Mesendoderm (in vitro differentiated cells): ENCODE results near the gene DNER.

ENCODE experiments used
- DNase-seq: peaks from one replicate; pipeline ENCODE4 v3.0.0; 2013
- H2AK5ac ChIP-seq: 2 replicates; pipeline ENCODE4 v1.6.1; 2013; ENCODE audit warnings: low read length, inconsistent platforms
- H2BK120ac ChIP-seq: 2 replicates; pipeline ENCODE4 v1.6.1; 2013; ENCODE audit warnings: low read depth, mild to moderate bottlenecking, low read length, moderate library complexity, mixed read lengths
- H2BK15ac ChIP-seq: replicated peaks from 2 replicates; pipeline ENCODE4 v1.6.1; 2013; ENCODE audit warnings: low read depth, mild to moderate bottlenecking, moderate library complexity
- H2BK5ac ChIP-seq: 2 replicates; pipeline ENCODE4 v1.6.1; 2013; ENCODE audit warnings: low read length, inconsistent platforms
- H3K18ac ChIP-seq: 2 replicates; pipeline ENCODE4 v1.6.1; 2013; ENCODE audit warnings: mild to moderate bottlenecking, low read length, mixed read lengths
- H3K23ac ChIP-seq: one replicate; pipeline ENCODE4 v1.6.1; 2013; ENCODE audit warnings: low read length
- H3K27ac ChIP-seq: 2 replicates; pipeline ENCODE4 v1.5.1; 2013; ENCODE audit warnings: low read depth, mild to moderate bottlenecking, inconsistent platforms, low read length, moderate library complexity
- H3K27me3 ChIP-seq: 2 replicates; pipeline ENCODE4 v1.6.1; 2013; ENCODE audit warnings: low read length, control low read depth, mild to moderate bottlenecking, inconsistent platforms; ENCODE audit not compliant: insufficient read depth, poor library complexity
- H3K36me3 ChIP-seq: 2 replicates; pipeline ENCODE4 v1.6.1; 2013; ENCODE audit warnings: low read length, inconsistent platforms; ENCODE audit not compliant: control insufficient read depth, insufficient read depth
- H3K4ac ChIP-seq: one replicate; pipeline ENCODE4 v1.6.1; 2013; ENCODE audit warnings: low read depth, mild to moderate bottlenecking, low read length, moderate library complexity
- H3K4me1 ChIP-seq: 2 replicates; pipeline ENCODE4 v1.6.1; 2013; ENCODE audit warnings: low read depth, low read length, inconsistent platforms; ENCODE audit not compliant: control insufficient read depth
- H3K4me2 ChIP-seq: 2 replicates; pipeline ENCODE4 v1.6.1; 2013; ENCODE audit warnings: low read length
- H3K4me3 ChIP-seq: 2 replicates; pipeline ENCODE4 v1.5.1; 2013; ENCODE audit warnings: mild to moderate bottlenecking, low read length
- H3K56ac ChIP-seq: one replicate; pipeline ENCODE4 v1.6.1; 2013; ENCODE audit warnings: low read length
- H3K79me1 ChIP-seq: 2 replicates; pipeline ENCODE4 v1.6.1; 2013; ENCODE audit warnings: low read length, inconsistent platforms
- H3K79me2 ChIP-seq: 2 replicates; pipeline ENCODE4 v1.6.1; 2013; ENCODE audit warnings: mild to moderate bottlenecking, low read length; ENCODE audit not compliant: control insufficient read depth, insufficient read depth
- H3K9ac ChIP-seq: 2 replicates; pipeline ENCODE4 v1.6.1; 2013; ENCODE audit warnings: low read length, inconsistent platforms
- H4K5ac ChIP-seq: one replicate; pipeline ENCODE4 v1.6.1; 2013; ENCODE audit warnings: low read length
- H4K8ac ChIP-seq: one replicate; pipeline ENCODE4 v1.6.1; 2013; ENCODE audit warnings: low read depth, mild to moderate bottlenecking, control low read depth, low read length, moderate library complexity
- WGBS: extraction: QIAGEN DNeasy Blood & Tissue Kit; methylation state at CpG from one replicate; pipeline ENCODE4 v1.1.7; 2013; ENCODE audit warnings: low lambda C conversion rate, missing lambda C conversion rate; ENCODE audit not compliant: insufficient coverage; ENCODE audit errors: extremely low coverage; 5-methylcytosine and 5-hydroxymethylcytosine counted together

The DNER gene

GRCh38 chr2:229348128-229348527, 366.2 kb downstream of the DNER start:
- Histone ChIP-seq H3K4me1 (no peaks in the 10 kb centered on the region), H3K79me1 (no peaks in the 10 kb centered on the region), H4K8ac (no peak overlapping the region), H2BK120ac (no peak overlapping the region), H3K27me3 (no peaks in the 10 kb centered on the region), H3K18ac (no peak overlapping the region), H3K27ac (no peak overlapping the region), H4K5ac (no peak overlapping the region), H3K9ac (no peak overlapping the region), H3K36me3 (no peaks in the 10 kb centered on the region), H2BK5ac (no peak overlapping the region), H2AK5ac (no peak overlapping the region), H2BK15ac (no peak overlapping the region), H3K4me3 (no peak overlapping the region), H3K79me2 (no peaks in the 10 kb centered on the region), H3K4ac (no peak overlapping the region), H3K4me2 (no peak overlapping the region), H3K23ac (no peak overlapping the region), H3K56ac (no peak overlapping the region)
- WGBS = no CpG with 5 or more reads among the region's 3 CpGs
- no peak for DNase-seq

GRCh38 chr2:229346816-229347540, 367.4 kb downstream of the DNER start:
- H3K36me3 ChIP-seq = no peaks in the 10 kb centered on the region

GRCh38 chr2:229344955-229345354, 369.4 kb downstream of the DNER start:
- Histone ChIP-seq H3K4me1 (no peaks in the 10 kb centered on the region), H3K27ac (no peak overlapping the region), H3K4me3 (no peak overlapping the region), H4K5ac (no peak overlapping the region), H3K18ac (no peak overlapping the region), H3K56ac (no peak overlapping the region), H2BK5ac (no peak overlapping the region), H3K4me2 (no peak overlapping the region), H3K27me3 (no peaks in the 10 kb centered on the region), H3K23ac (no peak overlapping the region), H3K79me1 (no peaks in the 10 kb centered on the region), H3K79me2 (no peaks in the 10 kb centered on the region), H3K9ac (no peak overlapping the region), H3K4ac (no peak overlapping the region), H3K36me3 (no peaks in the 10 kb centered on the region), H4K8ac (no peak overlapping the region), H2AK5ac (no peak overlapping the region), H2BK120ac (no peak overlapping the region), H2BK15ac (no peak overlapping the region)
- DNase-seq = no peak
- no CpG with 5 or more reads among the region's 4 CpGs for WGBS

More at GRCh38 chr2:229346816-229347540, 367.4 kb downstream of the DNER start:
- H2BK120ac ChIP-seq = no peak overlapping the region
- H2BK5ac ChIP-seq = no peak overlapping the region
- H3K23ac ChIP-seq = no peak overlapping the region
- no peak overlapping the region for H2AK5ac ChIP-seq
- H3K79me1 ChIP-seq = no peaks in the 10 kb centered on the region
- no peak overlapping the region for H4K5ac ChIP-seq
- DNase-seq = no peak
- H3K4me2 ChIP-seq = no peak overlapping the region
- H3K4me1 ChIP-seq = no peaks in the 10 kb centered on the region
- H3K56ac ChIP-seq = no peak overlapping the region
- H3K9ac ChIP-seq = no peak overlapping the region
- H3K4ac ChIP-seq = no peak overlapping the region
- H3K79me2 ChIP-seq = no peaks in the 10 kb centered on the region
- no peak overlapping the region for H3K4me3 ChIP-seq
- no CpG with 5 or more reads among the region's 4 CpGs for WGBS
- no peak overlapping the region for H3K27ac ChIP-seq
- no peak overlapping the region for H4K8ac ChIP-seq
- H2BK15ac ChIP-seq = no peak overlapping the region
- no peak overlapping the region for H3K18ac ChIP-seq
- H3K27me3 ChIP-seq = no peaks in the 10 kb centered on the region

- no peak overlapping the region for H3K27ac ChIP-seq
- H2BK5ac ChIP-seq = no peak overlapping the region
- no peaks in the 10 kb centered on the region for H3K27me3 ChIP-seq
- H2BK120ac ChIP-seq = no peak overlapping the region
- H2AK5ac ChIP-seq = no peak overlapping the region
- no peaks in the 10 kb centered on the region for H3K36me3 ChIP-seq
- no peak overlapping the region for H3K56ac ChIP-seq
- no peaks in the 10 kb centered on the region for H3K4me1 ChIP-seq
- no peak overlapping the region for H3K23ac ChIP-seq
- no peak overlapping the region for H4K5ac ChIP-seq
- no peak overlapping the region for H3K18ac ChIP-seq
- no peak overlapping the region for H3K9ac ChIP-seq
- no peak for DNase-seq
- no peaks in the 10 kb centered on the region for H3K79me1 ChIP-seq
- H4K8ac ChIP-seq = no peak overlapping the region
- H3K79me2 ChIP-seq = no peaks in the 10 kb centered on the region
- no CpG with 5 or more reads among the region's 6 CpGs for WGBS
- H3K4ac ChIP-seq = no peak overlapping the region
- no peak overlapping the region for H2BK15ac ChIP-seq
- no peak overlapping the region for H3K4me2 ChIP-seq
- no peak overlapping the region for H3K4me3 ChIP-seq
Observed at GRCh38 chr2:229344151-229344551, 370.2 kb downstream of the DNER start.

- no peak overlapping the region for H2BK15ac ChIP-seq
- H2AK5ac ChIP-seq = no peak overlapping the region
- H3K27me3 ChIP-seq = no peaks in the 10 kb centered on the region
- H3K4me1 ChIP-seq = no peaks in the 10 kb centered on the region
- WGBS = no CpG with 5 or more reads among the region's 3 CpGs
- H3K27ac ChIP-seq = no peak overlapping the region
- no peak overlapping the region for H3K56ac ChIP-seq
- no peaks in the 10 kb centered on the region for H3K36me3 ChIP-seq
- no peaks in the 10 kb centered on the region for H3K79me1 ChIP-seq
- no peak overlapping the region for H3K18ac ChIP-seq
- no peak overlapping the region for H4K5ac ChIP-seq
- H3K79me2 ChIP-seq = no peaks in the 10 kb centered on the region
- no peak overlapping the region for H2BK120ac ChIP-seq
- no peak overlapping the region for H3K4me2 ChIP-seq
- no peak overlapping the region for H3K23ac ChIP-seq
- H4K8ac ChIP-seq = no peak overlapping the region
- no peak overlapping the region for H3K9ac ChIP-seq
- no peak overlapping the region for H3K4ac ChIP-seq
- DNase-seq = no peak
- H3K4me3 ChIP-seq = no peak overlapping the region
- H2BK5ac ChIP-seq = no peak overlapping the region
Observed at GRCh38 chr2:229343661-229344060, 370.7 kb downstream of the DNER start.

GRCh38 chr2:229342376-229342775, 372.0 kb downstream of the DNER start:
- Histone ChIP-seq H3K18ac (no peak overlapping the region), H3K36me3 (no peaks in the 10 kb centered on the region), H3K79me1 (no peaks in the 10 kb centered on the region), H3K27ac (no peak overlapping the region), H3K4me3 (no peak overlapping the region), H3K27me3 (no peaks in the 10 kb centered on the region), H3K4ac (no peak overlapping the region), H3K56ac (no peak overlapping the region), H2BK120ac (no peak overlapping the region), H3K79me2 (no peaks in the 10 kb centered on the region), H4K8ac (no peak overlapping the region), H2BK5ac (no peak overlapping the region), H3K23ac (no peak overlapping the region), H2BK15ac (no peak overlapping the region), H2AK5ac (no peak overlapping the region), H3K4me2 (no peak overlapping the region), H3K4me1 (no peaks in the 10 kb centered on the region), H4K5ac (no peak overlapping the region), H3K9ac (no peak overlapping the region)
- DNase-seq = peak; percentile 70
- no CpG with 5 or more reads among the region's 4 CpGs for WGBS
